ENCODE results near the gene NEK7. TPM values are rescaled to one million over a fixed set of nuclear protein-coding genes. Genes with fewer than 3 reads are reported as not detected.

NEK7 gene
- total and polyA plus RNA-seq, 9 donors: 25.0 to 87.0 (median 61.3) TPM

DNA sequence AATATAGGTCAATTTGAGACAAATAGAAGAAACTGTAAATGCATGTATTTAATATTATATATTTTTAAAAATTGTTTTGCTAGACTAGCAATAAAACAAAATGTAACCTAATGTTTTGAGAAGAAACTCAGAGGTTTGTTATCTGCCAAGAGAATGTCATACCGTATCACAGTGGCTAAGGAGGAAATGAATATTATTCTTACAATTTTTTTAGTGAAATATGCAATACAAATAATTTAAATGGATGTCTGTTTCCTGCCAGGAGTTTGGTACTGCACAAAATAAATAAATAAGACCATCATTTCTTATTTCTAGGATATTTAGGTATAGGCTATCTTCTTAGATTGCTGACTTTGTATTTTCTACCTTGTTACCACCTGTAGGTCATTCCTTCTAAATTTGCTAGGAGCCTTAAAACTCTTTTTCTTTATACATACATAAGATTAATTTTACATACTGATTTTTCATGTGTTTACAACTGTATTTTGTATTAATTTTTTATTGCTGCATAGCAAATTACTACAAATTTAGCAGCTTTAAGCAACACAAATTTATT lies 113.6 kb downstream of the NEK7 start:
- Histone ChIP-seq H3K27ac (no peak overlapping the region), H3K9me3 (peaks cover 0 to 2% of the 10 kb centered on the region in 2 donors), H3K4me1 (ENCODE audit: insufficient read depth) (no peaks in the 10 kb centered on the region), H3K36me3 (no peaks in the 10 kb centered on the region), H3K4me3 (no peak overlapping the region), H3K27me3 (no peaks in the 10 kb centered on the region)
- intact Hi-C loops (cut with DNase I): no loop called here
- WGBS, 3 donors: 38 to 44% (median 41%) methylated on average over 1 of the region's 1 CpG
- DNase-seq: no peak
- TF ChIP-seq EP300 (IDR thresholded peaks at IDR 0.05) (no peak), POLR2A (IDR thresholded peaks at IDR 0.05) (no peak), CTCF (IDR thresholded peaks at IDR 0.05) (no peak)

- H3K4me1 ChIP-seq (ENCODE audit: insufficient read depth): no peaks in the 10 kb centered on the region
- intact Hi-C loops (cut with DNase I): no loop called here
- DNase-seq: no peak
Measured at GRCh38 chr1:198271467-198271866, 114.7 kb downstream of the NEK7 start.

GRCh38 chr1:198272492-198272891 lies 115.7 kb downstream of the NEK7 start:
- Histone ChIP-seq H3K27me3 (no peaks in the 10 kb centered on the region), H3K9me3 (no peaks in the 10 kb centered on the region), H3K36me3 (no peaks in the 10 kb centered on the region), H3K4me3 (no peak overlapping the region), H3K27ac (no peak overlapping the region), H3K4me1 (ENCODE audit: insufficient read depth) (no peaks in the 10 kb centered on the region)
- TF ChIP-seq EP300 (IDR thresholded peaks at IDR 0.05): no peak
- TF ChIP-seq CTCF (IDR thresholded peaks at IDR 0.05): no peak
- TF ChIP-seq POLR2A (IDR thresholded peaks at IDR 0.05): no peak
- no peak for DNase-seq
- intact Hi-C loops (cut with DNase I): no loop called here
- 2 to 7% (median 3%) methylated on average over 1 of the region's 1 CpG for WGBS, 3 donors

More at GRCh38 chr1:198271467-198271866, 114.7 kb downstream of the NEK7 start:
- H3K9me3 ChIP-seq: no peaks in the 10 kb centered on the region
- H3K36me3 ChIP-seq: no peaks in the 10 kb centered on the region
- H3K27me3 ChIP-seq: no peaks in the 10 kb centered on the region
- H3K27ac ChIP-seq: no peak overlapping the region
- TF ChIP-seq EP300 (IDR thresholded peaks at IDR 0.05): no peak
- TF ChIP-seq POLR2A (IDR thresholded peaks at IDR 0.05): no peak
- no peak for TF ChIP-seq CTCF (IDR thresholded peaks at IDR 0.05)
- no peak overlapping the region for H3K4me3 ChIP-seq

GRCh38 chr1:198273748-198274295 lies 117.0 kb downstream of the NEK7 start:
- Histone ChIP-seq H3K9me3 (no peaks in the 10 kb centered on the region), H3K27me3 (no peaks in the 10 kb centered on the region), H3K4me1 (ENCODE audit: insufficient read depth) (no peaks in the 10 kb centered on the region), H3K4me3 (no peak overlapping the region), H3K27ac (no peak overlapping the region), H3K36me3 (no peaks in the 10 kb centered on the region)
- no peak for DNase-seq
- WGBS, 3 donors: 74 to 89% (median 81%) methylated on average over 1 of the region's 1 CpG
- intact Hi-C loops (cut with DNase I): no loop called here
- TF ChIP-seq POLR2A (IDR thresholded peaks at IDR 0.05) (no peak), CTCF (IDR thresholded peaks at IDR 0.05) (no peak), EP300 (IDR thresholded peaks at IDR 0.05) (no peak)

Measured in ovary (tissue), 9 donors.